ENCODE data around the gene EPN1. TPM values are rescaled to one million over a fixed set of nuclear protein-coding genes. Genes with fewer than 3 reads are reported as not detected.

The EPN1 gene
- total and polyA plus RNA-seq, 9 of the 15 experiments (the other 6 are each of a cell fraction or from before 2014, with no cell fraction given), result 0.08 to 138 (median 12.7) TPM

GRCh38 chr19:55674841-55675660, at the start of gene EPN1 (continued):
- no peak for TF ChIP-seq SLC30A9 (CRISPR knock-in tag; IDR thresholded peaks at IDR 0.05)
- TF ChIP-seq ZNF431 (CRISPR knock-in tag; IDR thresholded peaks at IDR 0.05), result no peak
- TF ChIP-seq TOE1 (IDR thresholded peaks at IDR 0.05; ENCODE audit: borderline replicate concordance), result no peak
- TF ChIP-seq TOE1 (CRISPR knock-in tag; IDR thresholded peaks at IDR 0.05; ENCODE audit: borderline replicate concordance, low read depth), result no peak
- TF ChIP-seq CCAR2 (IDR thresholded peaks at IDR 0.05; ENCODE audit: low read depth, low read length), result no peak
- no peak for TF ChIP-seq OTX1 (CRISPR knock-in tag; IDR thresholded peaks at IDR 0.05)
- TF ChIP-seq TARDBP (IDR thresholded peaks at IDR 0.05), result no peak; the same call in 1 of the 2 replicates
- peak; percentile 83 for TF ChIP-seq SUPT5H (IDR thresholded peaks at IDR 0.05)
- no peak for TF ChIP-seq ZNF280B (CRISPR knock-in tag; IDR thresholded peaks at IDR 0.05)
- peak; percentile 98 for TF ChIP-seq POLR2AphosphoS2 (IDR thresholded peaks at IDR 0.05; ENCODE audit: low read length)
- no peak for TF ChIP-seq NR4A1 (CRISPR knock-in tag; IDR thresholded peaks at IDR 0.05)
- TF ChIP-seq NR4A1 (tag; IDR thresholded peaks at IDR 0.05), result no peak
- peak; percentile 80 for TF ChIP-seq POLR2AphosphoS5 (IDR thresholded peaks at IDR 0.05; ENCODE audit: control insufficient read depth, insufficient read depth, low read depth, low read length)
- TF ChIP-seq STAT5B (CRISPR knock-in tag; IDR thresholded peaks at IDR 0.05), result no peak
- TF ChIP-seq CXXC5 (CRISPR knock-in tag; IDR thresholded peaks at IDR 0.05), result peak; percentile 89
- no peak for TF ChIP-seq ZNF507 (tag; conservative IDR thresholded peaks at IDR 0.05)
- no peak for TF ChIP-seq ZNF511 (CRISPR knock-in tag; IDR thresholded peaks at IDR 0.05)
- TF ChIP-seq SIN3A (IDR thresholded peaks at IDR 0.05; ENCODE audit: borderline replicate concordance in 2 of 2, control insufficient read depth in 1 of 2, low read depth in 2 of 2, low read length in 2 of 2), result peak; percentile 11 to 82; a peak in 2 of 4 replicates
- TF ChIP-seq TCF3 (CRISPR knock-in tag; IDR thresholded peaks at IDR 0.05), result no peak
- TF ChIP-seq ZNF239 (CRISPR knock-in tag; IDR thresholded peaks at IDR 0.05), result no peak
- no peak for TF ChIP-seq CBX5 (IDR thresholded peaks at IDR 0.05; ENCODE audit: borderline replicate concordance, low read depth)
- TF ChIP-seq EWSR1 (IDR thresholded peaks at IDR 0.05; ENCODE audit: borderline replicate concordance, low read depth, partially characterized antibody), result no peak
- TF ChIP-seq RFX1 (IDR thresholded peaks at IDR 0.05), result peak; percentile 92
- no peak for TF ChIP-seq XRCC3 (IDR thresholded peaks at IDR 0.05)
- no peak for TF ChIP-seq RBM15 (IDR thresholded peaks at IDR 0.05; ENCODE audit: insufficient read depth, low read length)
- TF ChIP-seq MAZ (CRISPR knock-in tag; conservative IDR thresholded peaks at IDR 0.05 in 1 of 2, IDR thresholded peaks at IDR 0.05 in 1 of 2), result peak; percentile 97 to 98
- no peak for TF ChIP-seq PRMT5 (CRISPR knock-in tag; IDR thresholded peaks at IDR 0.05)
- TF ChIP-seq ZNF324 (CRISPR knock-in tag; IDR thresholded peaks at IDR 0.05), result no peak
- TF ChIP-seq MAFF (IDR thresholded peaks at IDR 0.05; ENCODE audit: low read length), result no peak
- TF ChIP-seq BRCA1 (IDR thresholded peaks at IDR 0.05), result no peak
- no peak for TF ChIP-seq BRCA1 (CRISPR knock-in tag; IDR thresholded peaks at IDR 0.05)
